ENCODE data around the gene MAN2A2.

The MAN2A2 gene

DNA sequence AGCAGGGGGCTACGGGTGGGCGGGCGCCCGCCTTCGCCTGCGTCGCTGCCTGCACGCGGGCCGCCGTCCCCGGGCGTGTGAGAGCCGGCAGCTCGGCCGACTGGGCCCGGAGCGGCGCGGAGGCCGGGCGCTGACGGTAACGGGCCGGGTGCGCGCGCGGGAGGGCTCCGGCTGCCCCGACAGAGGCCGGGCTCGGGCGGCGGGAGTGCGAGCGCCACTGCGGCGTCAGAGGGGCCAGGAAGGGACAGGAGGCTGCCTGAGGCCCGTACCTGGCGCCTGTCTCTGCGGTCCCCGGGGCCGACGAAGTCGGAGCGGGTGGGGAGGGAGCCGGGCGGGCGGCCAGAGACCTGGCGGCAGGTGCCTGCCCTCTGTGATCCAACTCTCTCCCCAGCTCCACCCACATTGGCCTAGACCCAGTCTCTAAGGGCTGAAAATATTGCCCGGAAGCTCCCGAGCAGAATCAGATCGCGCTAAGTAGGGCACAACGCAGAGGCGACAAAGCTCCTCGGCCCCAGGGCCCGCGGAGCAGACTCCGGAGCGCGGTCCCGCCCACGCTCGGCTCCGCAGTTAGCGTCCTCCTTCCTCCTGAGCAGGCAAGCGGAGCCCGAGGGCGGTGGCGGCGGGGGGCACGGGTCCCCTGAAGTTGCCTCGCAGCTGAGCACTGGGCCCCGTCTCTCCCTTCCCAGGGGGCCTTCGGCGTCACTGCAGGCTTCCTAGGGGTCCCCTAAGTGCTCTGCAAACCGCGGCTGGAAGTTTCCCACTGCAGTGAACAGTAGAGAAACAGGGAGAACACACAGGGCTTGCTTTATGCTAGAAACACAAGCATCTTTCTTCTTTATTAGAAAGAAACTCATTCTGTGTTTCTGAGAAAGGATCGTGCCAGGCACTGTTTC is at the start of gene MAN2A2:
TSS of gene MAN2A2 (plus strand) at position 463 of the 893 bp plus-strand sequence. CDS start 906 bp downstream, outside the sequence.
- DNase-seq (ENCODE audit: low spot score), result no peak

- DNase-seq (ENCODE audit: low spot score), result no peak
These were observed 48.0 kb upstream of the MAN2A2 start for GRCh38 chr15:90855139-90855538.

DNA sequence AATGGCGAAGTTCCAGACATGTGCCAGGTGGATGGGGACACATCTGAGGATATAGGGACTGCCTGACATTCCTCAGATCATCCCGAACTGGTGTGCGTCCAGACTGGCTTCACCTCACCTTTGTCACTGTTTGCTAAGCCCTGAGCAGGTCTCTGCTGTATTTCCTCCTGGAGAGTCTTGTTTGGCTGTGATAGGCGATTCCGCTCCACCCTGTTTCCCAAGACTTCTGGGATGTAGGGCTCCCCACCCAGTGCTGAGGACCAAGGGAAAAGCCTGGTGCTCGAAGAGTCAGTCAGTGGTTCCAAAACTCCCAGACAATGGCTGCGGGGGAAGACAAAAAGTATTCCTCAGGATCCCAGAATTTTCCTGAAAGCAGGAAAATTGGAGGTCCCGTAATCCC is 45.8 kb upstream of the MAN2A2 start:
- no peak for DNase-seq (ENCODE audit: low spot score)

- no peak for DNase-seq (ENCODE audit: low spot score)
These were observed 45.1 kb upstream of the MAN2A2 start for GRCh38 chr15:90857883-90858443.

DNA sequence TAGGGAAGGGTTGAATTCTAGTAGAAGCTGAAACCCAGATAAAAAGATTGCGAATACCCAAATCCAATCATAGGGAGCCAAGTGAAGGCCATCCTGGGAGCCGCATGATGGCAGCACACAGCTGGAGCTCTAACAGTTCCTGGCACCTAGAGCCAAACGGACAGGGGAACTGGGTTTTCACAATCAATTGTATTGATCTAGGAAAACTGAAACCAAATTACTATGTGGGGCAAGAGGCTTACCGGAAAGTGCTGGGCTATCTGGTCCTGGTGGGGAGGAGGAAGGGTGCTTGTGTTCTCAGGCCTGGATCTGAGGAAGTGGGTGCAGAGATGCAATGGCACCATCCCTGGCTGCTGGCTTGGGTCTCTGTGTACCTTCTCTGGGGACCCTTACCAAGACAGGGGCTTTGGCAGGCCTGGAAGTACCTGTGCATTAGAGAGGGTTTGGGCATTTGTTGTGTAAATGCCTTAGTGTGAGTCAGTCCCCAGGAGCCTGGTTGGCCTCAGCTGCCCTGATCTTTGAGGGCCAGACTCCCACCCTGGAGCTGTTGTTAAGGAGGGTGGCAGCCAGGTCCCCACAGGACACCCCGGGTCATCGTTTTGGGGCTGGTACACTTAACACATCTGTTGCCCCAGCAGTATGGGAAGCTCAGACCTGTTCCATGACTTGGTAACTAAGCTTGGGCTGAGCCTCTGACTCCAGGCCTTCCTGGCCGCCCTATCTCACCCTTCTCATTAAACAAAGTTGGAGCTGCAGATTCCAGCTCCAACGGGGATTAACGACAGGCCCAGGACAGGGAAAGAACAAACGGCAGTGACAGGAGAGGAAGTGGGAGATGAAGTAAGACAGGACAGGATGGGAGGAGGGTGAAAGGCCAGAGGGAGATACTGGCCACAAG is 43.6 kb upstream of the MAN2A2 start:
- DNase-seq (ENCODE audit: low spot score), result no peak

DNA sequence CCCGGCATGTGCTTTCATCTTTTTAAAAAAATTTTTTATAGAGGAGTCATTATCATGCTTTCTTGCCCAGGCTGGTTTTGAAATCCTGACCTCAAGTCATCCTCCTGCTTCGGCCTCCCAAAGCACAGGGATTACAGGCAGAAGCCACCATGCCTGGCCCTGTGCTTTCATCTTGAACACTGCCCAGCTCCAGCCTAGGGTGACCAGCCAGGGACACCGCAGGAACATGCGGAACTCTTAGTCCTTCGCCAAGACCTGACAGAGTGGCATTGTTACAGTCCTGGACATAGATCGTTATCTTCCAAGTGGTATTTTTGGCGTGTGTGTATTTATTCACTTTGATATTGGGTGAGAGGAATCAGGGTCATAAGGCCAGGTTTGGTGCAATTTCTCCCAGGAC is 42.7 kb upstream of the MAN2A2 start:
- no peak for DNase-seq (ENCODE audit: low spot score)

DNA sequence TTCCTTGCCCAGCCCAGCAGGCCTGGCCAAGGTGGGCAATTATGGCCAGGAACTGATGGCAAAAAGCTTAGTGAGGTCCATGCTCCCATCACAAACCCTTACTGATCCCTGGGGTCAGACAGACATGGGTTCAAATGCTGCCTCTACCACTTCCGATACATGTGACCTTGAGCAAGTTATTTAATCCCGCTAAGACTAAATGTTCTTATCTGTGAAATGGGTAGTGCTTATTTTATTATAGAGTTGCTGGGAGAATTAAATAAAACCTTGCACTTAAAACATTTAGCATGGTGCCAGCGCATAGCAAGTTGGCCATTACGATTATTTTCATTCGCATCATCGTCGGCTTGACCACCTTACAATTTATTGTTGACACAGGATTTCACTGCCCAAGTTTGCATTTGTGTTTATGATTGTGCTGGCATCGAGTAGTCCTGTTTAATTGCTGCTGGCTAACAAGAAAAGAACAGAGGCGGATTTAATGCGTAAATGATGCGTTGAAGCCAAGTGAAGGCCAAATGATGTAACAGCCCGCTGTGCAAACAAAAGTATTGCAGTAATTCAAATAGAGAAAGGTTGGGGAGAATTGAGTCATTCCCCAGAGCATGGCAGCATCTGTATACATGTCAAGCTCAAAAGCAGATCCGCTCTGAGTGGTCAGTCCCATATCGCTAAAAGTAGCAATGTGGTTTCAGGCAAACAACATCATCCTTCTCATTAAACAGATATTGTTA is 42.0 kb upstream of the MAN2A2 start:
- no peak for DNase-seq (ENCODE audit: low spot score)

DNA sequence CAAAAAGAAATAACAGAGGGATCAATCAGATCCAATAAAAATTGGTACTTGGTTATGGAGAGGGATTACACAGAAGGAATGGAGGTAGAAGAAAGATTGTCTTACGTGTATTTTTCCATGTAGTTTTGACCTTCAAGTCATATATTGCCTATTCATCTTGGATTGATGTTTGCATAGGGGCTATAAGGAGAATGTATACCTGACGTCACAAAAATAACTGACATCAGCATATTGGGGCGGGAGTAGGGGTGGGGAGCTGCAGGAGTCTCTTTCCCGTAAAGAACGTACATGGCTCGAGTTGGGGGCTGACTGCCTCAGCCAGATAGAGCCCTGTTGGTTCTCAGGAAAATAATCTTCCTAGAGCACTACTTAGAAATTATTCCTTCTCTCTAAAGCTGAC is 40.6 kb upstream of the MAN2A2 start:
- DNase-seq (ENCODE audit: low spot score), result no peak

DNA sequence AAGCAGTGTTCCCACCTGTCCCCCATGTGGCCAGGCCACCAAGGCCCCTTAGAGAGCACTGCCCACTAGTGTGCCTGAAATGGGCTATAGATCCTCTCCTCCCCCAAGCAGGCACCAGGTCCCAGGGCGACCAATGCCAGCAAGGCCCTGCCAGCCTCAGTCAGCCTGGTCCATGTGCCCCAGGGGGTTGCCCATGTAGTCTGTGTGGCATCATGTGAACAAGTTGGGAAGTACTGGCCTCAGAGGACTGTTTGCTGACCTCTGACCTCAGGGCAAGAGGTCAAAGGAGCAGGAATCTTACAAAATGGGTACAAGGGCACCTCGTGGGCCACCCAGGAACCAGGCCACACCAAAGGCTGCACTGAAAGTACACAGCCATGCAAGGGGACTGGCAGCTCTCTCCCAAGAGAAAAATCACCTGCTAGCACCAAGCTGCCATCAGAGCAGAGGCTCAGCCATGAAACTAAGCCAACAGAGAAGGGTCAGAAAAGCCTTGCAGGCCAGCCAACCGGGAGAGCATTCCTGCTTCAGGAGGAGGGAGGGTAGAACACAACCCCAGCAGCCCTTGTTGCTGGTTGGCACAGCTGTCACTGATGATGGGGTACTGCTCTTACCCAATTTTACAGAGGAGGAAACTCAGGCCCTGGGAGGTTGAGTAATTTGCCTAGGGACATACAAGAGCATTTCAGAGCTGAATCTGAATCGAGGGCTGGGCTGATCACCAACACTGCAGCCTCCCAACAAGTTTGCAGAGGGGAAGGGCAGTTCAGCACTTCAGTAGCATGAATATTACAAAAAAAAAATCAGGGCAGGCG is 39.9 kb upstream of the MAN2A2 start:
- DNase-seq (ENCODE audit: low spot score), result no peak

- DNase-seq (ENCODE audit: low spot score), result no peak
These were observed 39.1 kb upstream of the MAN2A2 start for GRCh38 chr15:90863987-90864386.

DNA sequence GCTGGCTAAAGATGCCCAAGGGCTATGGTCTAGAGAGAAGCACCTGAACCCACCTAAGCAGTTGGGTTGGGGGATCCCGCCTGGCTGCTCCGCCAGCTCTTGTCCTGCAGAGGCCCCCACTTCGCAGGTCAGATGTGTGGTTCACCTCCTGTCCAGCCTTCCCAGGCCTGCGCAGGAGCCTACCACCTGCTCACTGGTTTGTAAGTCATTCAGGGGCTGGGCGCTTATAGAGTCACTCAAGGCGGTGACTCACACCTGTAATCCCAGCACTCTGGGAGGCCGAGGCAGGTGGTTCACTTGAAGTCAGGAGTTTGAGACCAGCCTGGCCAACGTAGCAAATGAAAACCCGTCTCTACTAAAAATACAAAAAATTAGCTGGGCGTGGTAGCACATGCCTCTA is 38.6 kb upstream of the MAN2A2 start:
- no peak for DNase-seq (ENCODE audit: low spot score)

- DNase-seq (ENCODE audit: low spot score), result no peak
These were observed 37.4 kb upstream of the MAN2A2 start for GRCh38 chr15:90865702-90866101.

DNA sequence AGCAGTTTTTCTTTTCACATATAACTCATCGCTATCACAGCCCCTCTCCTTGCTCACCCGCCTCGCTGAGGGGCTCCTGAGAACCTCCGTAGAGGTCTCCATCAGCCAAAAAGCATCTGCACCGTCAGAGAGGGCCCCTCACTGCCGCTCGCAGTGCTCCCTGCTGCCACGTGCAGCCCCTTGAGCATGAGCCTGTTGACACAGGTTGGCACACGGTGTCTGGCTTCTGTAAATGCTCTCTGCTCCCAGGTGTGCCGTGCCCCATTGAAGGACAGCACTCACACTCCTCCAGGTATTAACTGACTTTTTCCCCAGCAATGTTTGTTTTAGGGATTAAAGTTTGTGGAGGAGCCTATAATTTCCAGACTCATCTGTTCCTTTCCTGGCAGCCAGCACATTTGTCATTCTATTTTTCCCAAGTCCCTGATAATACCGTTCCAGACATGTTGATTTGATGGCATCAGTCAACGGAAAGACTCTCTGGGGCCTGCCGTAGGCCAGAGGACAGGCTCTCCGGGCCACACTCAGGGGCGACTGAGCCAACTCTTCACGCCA is 36.9 kb upstream of the MAN2A2 start:
- DNase-seq (ENCODE audit: low spot score), result no peak

DNA sequence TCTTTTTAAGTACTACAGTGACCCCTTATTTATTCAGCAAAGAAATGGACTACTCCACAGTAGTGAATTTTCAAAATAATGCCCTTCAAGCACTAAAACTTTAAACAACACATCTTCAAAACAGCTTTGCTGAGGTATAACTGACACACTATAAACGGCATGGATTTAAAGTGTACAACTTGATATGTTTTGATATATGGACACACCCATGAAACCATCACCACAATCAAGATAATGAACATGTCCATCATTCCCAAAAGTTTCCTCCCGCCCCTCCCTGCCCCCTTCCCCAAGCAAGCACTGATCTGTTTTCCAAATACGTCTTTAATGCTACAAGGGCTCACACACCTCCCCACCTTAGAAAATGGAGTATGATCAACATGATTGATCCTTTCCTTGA is 36.3 kb upstream of the MAN2A2 start:
- no peak for DNase-seq (ENCODE audit: low spot score)

- no peak for DNase-seq (ENCODE audit: low spot score)
These were observed 34.8 kb upstream of the MAN2A2 start, which contains the start of gene FURIN for GRCh38 chr15:90868261-90868689. Gene FURIN, plus strand, starts transcription at chr15:90868588. Its CDS starts 7,153 bp downstream, at chr15:90875741.

- DNase-seq (ENCODE audit: low spot score), result no peak
These were observed 34.0 kb upstream of the MAN2A2 start for GRCh38 chr15:90869140-90869541.

- no peak for DNase-seq (ENCODE audit: low spot score)
These were observed 33.3 kb upstream of the MAN2A2 start for GRCh38 chr15:90869601-90870353.

DNA sequence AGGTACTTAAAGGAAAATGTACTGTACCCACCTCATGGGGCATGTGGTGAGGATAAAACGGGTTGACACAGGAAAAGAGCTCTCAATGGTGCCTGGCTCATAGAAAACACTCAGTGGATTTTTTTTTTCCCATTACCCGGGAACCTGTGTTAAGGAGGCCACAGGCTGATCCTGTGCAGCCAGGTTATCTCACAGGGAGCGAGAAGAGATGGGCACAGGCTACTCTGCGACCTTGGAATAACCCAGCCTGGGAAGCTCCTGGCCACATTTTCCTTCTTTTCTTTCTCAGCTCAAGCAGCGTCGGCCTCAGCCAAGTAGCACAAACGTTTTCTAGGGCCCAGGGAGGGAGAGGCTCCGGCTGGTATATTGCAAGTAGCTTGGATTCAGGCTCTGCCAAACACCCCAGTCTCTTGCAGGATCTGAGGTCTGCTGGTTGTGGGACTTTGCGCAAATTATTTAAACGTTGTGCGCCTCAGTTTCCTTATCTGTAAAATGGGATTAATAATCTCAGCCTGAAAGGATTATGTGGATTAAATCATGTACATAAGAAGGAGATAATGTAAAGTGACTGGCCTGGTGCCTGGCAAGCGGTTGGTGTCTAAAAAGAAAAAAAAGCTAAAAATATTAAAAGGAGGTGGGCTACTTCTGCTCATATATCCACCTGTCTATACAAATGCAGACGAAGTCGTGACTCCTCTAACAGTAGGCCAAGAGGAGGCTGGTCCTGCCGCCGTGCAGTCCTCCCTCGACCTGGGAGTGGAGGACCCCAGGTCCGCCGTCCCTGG is 32.6 kb upstream of the MAN2A2 start:
- DNase-seq (ENCODE audit: low spot score), result no peak

DNA sequence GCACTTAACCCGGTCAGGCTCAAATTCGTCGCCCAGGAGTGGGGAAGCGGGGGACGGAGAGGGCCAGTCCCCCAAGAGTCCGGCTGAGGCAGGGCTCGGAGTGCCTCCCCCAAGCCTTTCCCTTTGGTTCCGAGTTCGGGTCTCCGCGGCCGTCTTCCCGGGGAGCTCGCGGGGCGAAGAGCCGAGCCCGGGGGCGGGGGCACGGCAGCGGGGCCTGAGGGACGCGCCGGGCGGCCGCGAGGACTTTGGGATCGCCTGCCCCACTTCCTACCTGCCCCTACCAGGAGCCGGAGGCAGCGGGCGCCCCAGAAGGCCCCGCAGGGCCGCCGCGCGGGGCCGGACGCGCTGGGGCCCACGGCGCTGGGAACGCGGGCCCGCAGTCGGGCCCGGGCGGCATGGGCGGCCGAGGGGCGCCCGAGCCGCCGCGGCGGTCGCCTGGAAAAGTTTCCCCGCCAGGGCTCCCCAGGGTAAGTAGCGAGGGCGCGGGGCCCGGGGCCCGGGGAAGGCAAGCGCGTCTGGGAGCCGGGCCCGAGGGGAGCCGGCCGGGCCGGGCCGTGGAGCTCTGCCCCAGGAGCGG is 31.9 kb upstream of the MAN2A2 start:
- peak; percentile 76 for DNase-seq (ENCODE audit: low spot score)
